HG03457 (cell line): ENCODE data around the gene SLC22A31.

Experiments
- ATAC-seq: cut with Tn5 transposase; IDR thresholded peaks from one replicate; pipeline ENCODE4 v1.9.1; 2021; ENCODE audit warnings: moderate number of reproducible peaks; ENCODE audit not compliant: unreplicated experiment

Gene SLC22A31

DNA sequence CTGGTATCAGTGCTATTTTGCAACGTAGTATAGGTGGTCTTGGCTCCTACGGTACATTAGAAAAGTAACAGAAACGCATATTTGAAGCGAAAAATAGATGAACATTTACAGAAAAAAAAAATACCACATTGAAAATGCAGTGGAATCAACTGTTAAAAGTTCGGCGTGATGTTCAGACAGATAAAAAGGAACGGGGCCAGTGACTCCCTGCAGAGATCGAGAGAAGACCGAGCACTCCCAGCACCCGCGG is 16.7 kb upstream of the SLC22A31 start:
- ATAC-seq = no peak

DNA sequence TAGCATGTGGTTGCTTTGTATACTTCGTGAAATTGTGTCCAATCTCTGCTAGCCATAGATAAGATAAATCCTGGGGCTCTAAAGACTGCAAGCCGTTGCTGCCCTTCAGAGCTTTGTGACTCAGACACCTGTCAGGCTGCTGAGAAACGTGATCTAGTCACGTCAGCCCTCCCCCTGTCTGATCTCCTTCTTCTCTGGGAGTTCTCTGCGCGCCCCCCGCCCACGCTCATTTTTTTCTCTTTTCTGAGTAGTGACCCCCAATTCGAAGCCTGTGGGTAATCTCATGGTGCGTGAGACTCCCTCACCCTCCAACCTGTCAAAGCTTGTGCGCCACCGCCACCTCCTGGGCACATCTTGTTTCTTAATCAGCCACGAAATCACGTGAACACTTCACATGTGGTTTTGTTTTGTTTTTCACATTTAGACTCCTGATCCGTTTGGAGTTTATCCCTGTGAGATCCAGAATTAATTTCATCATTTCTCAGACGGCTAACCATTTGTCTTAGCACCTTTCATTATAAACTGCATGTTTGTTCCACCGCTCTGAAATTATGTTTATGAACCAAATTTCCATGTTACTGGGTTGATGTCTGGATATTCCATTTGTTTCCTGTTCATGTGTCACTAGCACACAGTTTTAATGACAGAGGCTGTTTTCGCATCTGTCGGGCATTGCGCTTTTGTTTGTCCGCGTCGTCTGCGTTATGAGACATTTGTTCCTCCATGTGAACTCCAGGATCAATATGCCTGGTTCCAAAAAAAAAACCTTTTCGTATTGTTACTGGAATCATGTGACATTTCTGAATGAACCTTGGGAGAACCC is 16.2 kb upstream of the SLC22A31 start:
- ATAC-seq = no peak

GRCh38 chr16:89210904-89211515 is 10.7 kb upstream of the SLC22A31 start:
- no peak for ATAC-seq

DNA sequence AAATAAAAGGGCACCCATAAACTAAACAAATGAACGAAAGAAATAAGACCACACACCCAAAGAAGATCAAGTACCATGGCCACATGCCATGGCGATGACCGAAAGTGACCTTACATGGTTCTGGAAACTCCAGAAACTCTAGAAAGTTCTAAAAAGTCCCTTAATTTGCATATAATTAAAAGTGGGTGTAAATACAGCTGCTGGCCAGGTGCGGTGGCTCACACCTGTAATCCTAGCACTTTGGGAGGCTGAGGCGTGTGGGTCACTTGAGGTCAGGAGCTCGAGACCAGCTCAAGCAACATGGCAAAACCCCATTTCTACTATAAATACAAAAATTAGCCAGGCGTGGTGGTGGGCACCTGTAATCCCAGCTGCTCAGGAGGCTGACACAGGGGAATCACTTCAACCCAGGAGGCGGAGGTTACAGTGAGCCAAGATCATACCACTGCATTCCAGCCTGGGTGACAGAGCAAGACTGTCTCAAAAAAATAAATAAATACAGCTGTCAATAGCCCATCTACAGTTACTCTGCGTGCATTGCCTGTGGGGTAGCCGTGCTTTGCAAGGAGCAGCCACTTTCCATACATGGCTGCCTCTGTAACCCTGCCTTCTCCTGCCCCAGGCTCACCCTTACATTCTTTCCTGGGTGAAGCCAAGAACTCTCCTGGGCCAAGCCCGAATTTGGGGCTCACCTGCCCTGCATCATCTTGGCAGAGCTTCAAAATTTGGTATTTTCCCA is 10.0 kb upstream of the SLC22A31 start:
- ATAC-seq = no peak

- ATAC-seq = no peak
These were observed 9.2 kb upstream of the SLC22A31 start for GRCh38 chr16:89209522-89210044.

DNA sequence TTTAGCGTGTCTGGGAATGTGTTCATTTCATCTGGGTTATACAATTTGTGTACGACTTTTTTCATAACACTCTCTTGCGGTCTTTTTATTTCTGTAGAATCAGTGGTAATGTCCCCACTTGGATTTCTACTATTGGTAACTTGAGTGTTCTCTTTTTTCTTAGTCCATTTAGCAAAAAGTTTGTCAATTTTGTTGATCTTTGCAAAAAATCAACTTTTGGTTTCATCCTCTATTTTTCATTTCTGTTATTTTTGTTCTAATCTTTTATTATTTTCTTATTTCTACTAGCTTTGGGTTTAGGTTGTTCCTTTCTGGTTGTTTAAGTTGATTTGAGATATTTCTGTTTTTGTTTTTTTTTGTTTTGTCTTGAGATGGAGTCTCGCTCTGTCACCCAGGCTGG is 7.7 kb upstream of the SLC22A31 start:
- no peak for ATAC-seq

GRCh38 chr16:89202422-89203215 is 2.3 kb upstream of the SLC22A31 start:
- ATAC-seq = no peak

DNA sequence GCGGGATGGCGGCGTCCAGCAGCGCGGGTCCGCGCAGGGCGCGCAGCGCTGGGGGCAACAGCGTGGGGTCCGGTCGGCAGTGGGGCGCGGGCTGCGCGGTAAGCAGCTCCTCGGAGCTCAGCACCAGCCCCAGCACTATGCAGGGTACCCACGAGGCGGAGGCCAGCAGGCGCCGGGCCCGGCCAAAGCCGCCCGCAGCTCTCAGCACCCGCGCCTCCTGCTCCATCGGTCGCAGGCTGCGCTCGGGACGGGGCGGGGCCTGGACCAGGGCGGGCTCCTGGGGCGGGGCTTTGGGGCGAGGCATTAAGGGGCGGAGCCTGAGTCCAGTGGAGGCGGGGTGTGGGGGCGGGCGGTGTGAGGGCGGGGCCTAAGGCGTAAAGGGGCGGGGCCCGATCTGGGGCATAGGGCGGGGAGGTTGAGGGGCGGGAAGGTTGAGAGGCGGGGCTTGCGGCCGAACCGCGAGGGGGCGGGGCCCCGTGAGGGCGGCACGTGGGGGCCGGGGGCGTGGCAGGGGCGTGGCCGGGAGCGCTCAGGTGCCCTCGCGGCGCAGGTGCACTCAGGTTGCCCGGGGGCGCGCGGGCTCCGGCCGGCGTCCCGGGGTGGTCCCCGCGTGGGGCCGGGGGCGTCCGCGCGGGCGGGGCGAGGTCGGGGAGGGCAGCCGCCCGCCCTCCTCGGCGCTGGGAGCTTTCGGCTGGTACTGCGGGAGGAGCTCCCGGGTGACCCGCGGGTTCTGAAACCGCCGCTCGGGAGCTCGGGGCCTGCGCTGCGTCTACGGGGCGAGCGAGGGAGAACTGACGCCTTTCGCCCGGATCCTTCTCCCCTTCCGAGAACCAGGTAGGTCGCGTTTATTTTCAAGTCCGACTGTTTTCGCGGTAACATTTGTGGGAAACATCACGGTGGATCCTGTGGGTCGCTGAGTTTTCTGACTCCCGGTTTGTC is 1.4 kb upstream of the SLC22A31 start:
- no peak for ATAC-seq

DNA sequence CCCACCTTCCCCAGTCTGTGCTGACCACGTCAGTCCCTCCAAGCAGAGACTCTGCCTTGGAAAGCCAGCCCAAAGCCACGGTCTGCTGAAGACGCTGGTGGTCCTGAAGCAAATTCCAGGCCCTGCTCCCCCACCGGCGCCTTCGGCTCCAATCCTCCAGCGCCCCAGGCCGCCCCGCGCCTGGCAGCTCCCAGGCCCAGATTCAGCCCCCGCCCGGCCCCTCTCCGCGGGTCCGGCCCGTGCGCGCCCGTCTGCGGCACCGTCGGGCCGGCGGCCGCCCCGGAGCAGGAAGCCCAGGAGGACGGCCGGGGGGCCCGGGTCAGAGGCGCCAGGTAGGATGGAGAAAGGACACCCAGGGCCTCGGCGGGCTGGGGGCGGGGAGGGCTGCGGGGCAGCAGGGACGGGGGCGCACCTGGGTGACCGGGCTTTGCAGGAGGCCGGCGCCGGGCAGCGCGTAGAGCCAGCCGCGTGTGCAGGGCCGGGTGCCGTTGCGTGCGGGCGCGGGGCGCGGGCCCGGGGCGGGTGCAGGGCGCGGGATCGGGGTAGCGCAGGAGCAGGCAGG is 594 bp upstream of the SLC22A31 start:
- no peak for ATAC-seq

- no peak for ATAC-seq
These were observed 855 bp downstream of the SLC22A31 start for GRCh38 chr16:89199241-89200123.

DNA sequence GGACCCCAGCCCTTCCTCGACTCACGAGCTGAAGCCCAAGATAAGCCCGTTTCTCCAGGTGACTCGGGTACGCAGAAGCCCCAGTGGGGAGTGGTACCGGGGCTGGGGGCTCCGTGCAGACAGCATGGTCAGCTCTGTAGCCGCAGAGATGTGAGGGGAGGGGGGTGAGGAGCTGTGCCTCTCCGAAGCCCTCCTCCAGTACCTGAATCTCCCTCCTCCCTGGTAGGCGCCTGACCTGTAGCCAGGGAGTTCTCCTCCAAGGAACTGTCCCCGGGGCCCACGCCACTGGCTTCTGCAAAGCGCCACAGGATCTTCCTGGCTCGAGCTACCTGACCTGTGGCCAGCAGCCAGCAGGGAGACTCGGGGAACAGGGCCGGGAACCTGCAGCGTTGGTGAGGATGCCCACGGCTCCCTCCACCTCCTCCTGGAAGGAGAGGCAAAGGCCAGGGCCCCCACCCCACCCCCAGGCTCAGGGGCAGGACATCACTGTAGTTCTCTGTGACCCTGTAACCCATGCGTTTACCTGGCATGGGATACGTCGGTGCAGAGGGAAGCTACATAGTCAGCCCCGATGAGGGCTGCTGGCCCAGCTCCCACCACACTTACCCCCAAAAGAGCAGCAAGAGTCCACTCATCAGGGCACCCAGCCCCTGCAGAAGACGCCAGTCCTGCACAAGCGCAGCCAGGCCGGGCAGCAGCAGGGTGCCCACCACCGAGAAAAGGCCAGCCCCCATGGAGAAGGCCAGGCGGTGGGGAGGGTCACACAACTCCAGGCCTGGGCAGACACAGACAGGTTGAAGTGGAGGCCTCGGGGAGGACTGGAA is 1.7 kb downstream of the SLC22A31 start:
- ATAC-seq = no peak

DNA sequence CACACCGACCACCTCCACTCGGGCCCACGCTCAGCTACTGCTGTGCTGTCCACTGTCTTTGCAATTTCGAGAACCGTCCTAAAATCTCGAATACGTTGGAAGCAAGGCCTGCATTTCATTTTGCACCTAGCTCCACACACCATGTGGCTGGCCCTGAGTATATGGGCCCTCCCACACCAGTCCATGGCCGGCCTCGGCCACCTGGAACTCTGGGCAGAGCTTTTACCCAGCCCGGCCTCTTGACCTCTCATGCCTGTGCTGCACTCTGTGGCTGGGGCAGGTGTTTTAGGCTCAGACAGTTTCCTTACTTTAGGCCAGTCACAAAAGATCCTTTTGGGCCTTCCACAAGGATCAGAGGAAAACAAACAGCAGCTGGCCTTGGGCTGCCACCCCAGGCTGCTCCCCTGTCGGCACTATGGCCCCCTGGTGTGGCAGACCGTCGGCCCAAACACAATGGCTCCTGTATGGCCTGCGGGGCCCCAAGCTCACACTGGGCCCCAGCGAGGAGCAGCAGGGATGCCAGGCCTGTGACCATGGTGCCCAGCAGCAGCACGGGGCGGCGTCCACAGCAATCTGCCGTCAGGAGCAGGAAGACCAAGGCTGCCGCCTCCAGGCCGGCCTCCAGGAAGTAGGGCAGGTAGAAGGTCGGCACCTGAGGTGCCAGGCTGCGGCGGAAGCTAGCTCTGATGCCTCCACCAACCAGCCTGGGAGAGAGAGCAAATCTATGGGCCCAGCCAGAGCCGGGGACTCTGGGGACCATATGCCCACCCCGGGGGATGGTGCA is 2.5 kb downstream of the SLC22A31 start:
- no peak for ATAC-seq

- no peak for ATAC-seq
These were observed 3.2 kb downstream of the SLC22A31 start for GRCh38 chr16:89197033-89197632.

DNA sequence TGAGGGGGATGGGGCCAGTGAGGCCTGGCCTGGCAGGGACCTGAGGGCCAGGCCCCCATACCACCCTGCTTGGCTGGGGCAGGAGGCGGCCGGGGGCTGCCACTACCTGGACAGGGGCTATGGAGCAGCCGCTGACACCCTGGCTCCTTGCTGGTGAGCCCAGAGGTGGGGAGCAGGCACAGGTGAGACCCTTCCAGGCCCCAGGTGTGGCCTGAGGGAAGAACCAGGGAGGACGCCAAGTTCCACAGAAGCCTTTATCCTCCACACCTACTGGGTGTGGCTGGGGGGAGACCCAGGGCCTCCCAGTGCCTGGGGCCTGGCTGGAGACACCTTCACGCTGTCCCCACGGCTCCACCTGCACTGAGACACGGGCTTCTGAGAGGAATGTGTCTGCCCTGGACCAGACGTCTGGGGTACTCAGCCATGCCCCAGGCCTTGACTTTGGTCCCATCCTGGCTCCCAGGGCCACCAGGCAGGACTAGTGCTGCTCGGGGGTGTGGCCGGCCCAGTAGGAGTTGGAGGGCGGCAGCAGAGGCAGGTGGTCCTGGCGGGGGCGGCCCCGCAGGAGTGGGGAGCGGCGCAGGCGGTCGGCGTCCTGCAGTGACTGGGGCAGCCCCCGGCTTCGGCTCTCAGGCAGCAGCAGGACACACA is 4.7 kb downstream of the SLC22A31 start:
- no peak for ATAC-seq

DNA sequence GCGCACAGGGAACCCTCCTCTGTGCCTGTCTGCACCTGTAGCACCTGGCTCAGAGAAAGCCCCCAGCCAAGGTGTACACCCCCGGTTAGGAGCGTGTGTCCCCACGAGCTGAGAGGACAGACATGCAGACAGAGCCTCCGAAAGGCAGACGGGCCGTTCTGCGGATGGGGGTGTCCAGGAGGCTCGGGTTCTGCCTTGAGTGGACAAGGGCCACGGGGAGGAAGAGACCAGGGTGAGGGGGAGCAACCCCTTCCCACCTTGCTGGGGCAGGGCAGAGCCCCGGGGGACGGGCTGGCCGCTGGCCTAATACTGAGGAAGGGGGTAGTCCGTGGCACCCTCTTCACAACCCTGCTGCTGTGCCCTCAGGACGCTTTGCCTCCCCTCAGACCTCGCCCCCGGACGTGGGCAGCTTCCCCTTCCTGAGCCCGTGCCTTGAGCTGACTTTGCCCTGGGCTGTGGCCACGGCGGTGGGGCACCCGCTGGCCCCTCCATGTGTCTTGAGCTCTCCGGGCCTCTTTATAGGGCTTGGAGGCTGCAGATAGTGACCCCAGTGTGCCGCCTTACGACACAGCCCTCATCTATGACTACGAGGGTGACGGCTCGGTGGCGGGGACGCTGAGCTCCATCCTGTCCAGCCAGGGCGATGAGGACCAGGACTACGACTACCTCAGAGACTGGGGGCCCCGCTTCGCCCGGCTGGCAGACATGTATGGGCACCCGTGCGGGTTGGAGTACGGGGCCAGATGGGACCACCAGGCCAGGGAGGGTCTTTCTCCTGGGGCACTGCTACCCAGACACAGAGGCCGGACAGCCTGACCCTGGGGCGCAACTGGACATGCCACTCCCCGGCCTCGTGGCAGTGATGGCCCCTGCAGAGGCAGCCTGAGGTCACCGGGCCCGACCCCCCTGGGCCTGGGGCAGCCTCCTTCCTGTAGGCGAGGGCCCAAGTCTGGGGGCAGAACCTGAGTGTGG is 5.7 kb downstream of the SLC22A31 start:
- ATAC-seq = no peak
